Thoracic aorta (tissue), 2 donors: ENCODE measurements around the gene KIF16B. TPM values are rescaled to one million over a fixed set of nuclear protein-coding genes. Genes with fewer than 3 reads are reported as not detected.

ENCODE experiments used
- ATAC-seq: fragments of 150-250 bp; one replicate; pipeline ENCODE4 v1.8.0; 2017; ENCODE audit warnings: low read depth; ENCODE audit not compliant: insufficient number of reproducible peaks, low FRiP score
- DNase-seq: peaks from one replicate; pipeline ENCODE4 v3.0.0-alpha.2; 2020; ENCODE audit warnings: low spot score
- H3K27ac ChIP-seq, 2 donors: fragments of 200-600 bp; sonication (generic); 1 replicate in 1 of 2; 2 replicates in 1 of 2; pipeline ENCODE4 v1.5.1; 2016; ENCODE audit warnings: mild to moderate bottlenecking in 2 of 2, moderate library complexity in 2 of 2
- H3K27me3 ChIP-seq: fragments of 200-600 bp; sonication (generic); replicated peaks from 2 replicates; pipeline ENCODE4 v1.6.0; 2016; ENCODE audit warnings: mild to moderate bottlenecking; ENCODE audit not compliant: insufficient read depth
- H3K36me3 ChIP-seq: fragments of 200-600 bp; sonication (generic); one replicate; pipeline ENCODE4 v1.5.1; 2016
- H3K4me1 ChIP-seq, 2 donors: fragments of 200-600 bp; sonication (generic); 1 replicate in 1 of 2; 2 replicates in 1 of 2; pipeline versions ENCODE4 v1.5.1 to v1.6.0; 2016; ENCODE audit warnings: low read depth in 2 of 2, mild to moderate bottlenecking in 1 of 2; ENCODE audit not compliant: control insufficient read depth in 1 of 2
- H3K4me3 ChIP-seq: fragments of 200-600 bp; sonication (generic); 2 replicates; pipeline ENCODE4 v1.5.1; 2016; ENCODE audit warnings: mild to moderate bottlenecking
- H3K9me3 ChIP-seq: fragments of 200-600 bp; sonication (generic); 2 replicates; pipeline ENCODE4 v1.5.1; 2016
- CTCF ChIP-seq: fragments of 200-600 bp; sonication (generic); IDR thresholded peaks from one replicate; pipeline ENCODE4 v1.5.1; 2019; ENCODE audit warnings: antibody characterized with exemption
- total RNA-seq, 2 donors: library from RNA; depleted of rRNA; stranded (reverse); fragments of >200 nt; gene quantifications; one replicate each; pipeline versions ENCODE4 v1.1.0 to v1.2.3, GENCODE V29; 2016

The KIF16B gene
- total RNA-seq, 2 donors from 2014 or later: 16.5 to 21.3 TPM

- H3K27me3 ChIP-seq: no peaks in the 10 kb centered on the region
- TF ChIP-seq CTCF: no peak
- DNase-seq (no peak), ATAC-seq (no peak)
- H3K27ac ChIP-seq: no peak overlapping the region
- peaks cover 4% of the 10 kb centered on the region for H3K36me3 ChIP-seq
- H3K4me3 ChIP-seq: no peak overlapping the region
- no peaks in the 10 kb centered on the region for H3K9me3 ChIP-seq
- no peaks in the 10 kb centered on the region for H3K4me1 ChIP-seq
Observed at GRCh38 chr20:16390991-16391390, 182.3 kb downstream of the KIF16B start.

GRCh38 chr20:16388731-16389130 lies 184.5 kb downstream of the KIF16B start:
- no peak overlapping the region for H3K27ac ChIP-seq
- no peak for ATAC-seq
- no peaks in the 10 kb centered on the region for H3K4me1 ChIP-seq
- no peaks in the 10 kb centered on the region for H3K9me3 ChIP-seq
- H3K36me3 ChIP-seq: peaks cover 4% of the 10 kb centered on the region
- DNase-seq: no peak
- no peaks in the 10 kb centered on the region for H3K27me3 ChIP-seq
- no peak overlapping the region for H3K4me3 ChIP-seq
- no peak for TF ChIP-seq CTCF

- TF ChIP-seq CTCF: no peak
- no peaks in the 10 kb centered on the region for H3K9me3 ChIP-seq
- no peaks in the 10 kb centered on the region for H3K27me3 ChIP-seq
- peaks cover 4% of the 10 kb centered on the region for H3K36me3 ChIP-seq
- no peaks in the 10 kb centered on the region for H3K4me1 ChIP-seq
- DNase-seq: no peak
- H3K27ac ChIP-seq: no peak overlapping the region
- no peak overlapping the region for H3K4me3 ChIP-seq
- ATAC-seq: no peak
Observed at GRCh38 chr20:16387666-16388065, 185.6 kb downstream of the KIF16B start.

- ATAC-seq: no peak
- H3K27me3 ChIP-seq: no peaks in the 10 kb centered on the region
Observed at GRCh38 chr20:16385891-16386290, 187.4 kb downstream of the KIF16B start.

GRCh38 chr20:16385462-16385861 lies 187.8 kb downstream of the KIF16B start:
- ATAC-seq: no peak
- Histone ChIP-seq H3K9me3 (no peaks in the 10 kb centered on the region), H3K4me1 (no peaks in the 10 kb centered on the region), H3K36me3 (peaks cover 4% of the 10 kb centered on the region), H3K27me3 (no peaks in the 10 kb centered on the region), H3K4me3 (no peak overlapping the region), H3K27ac (no peak overlapping the region)
- no peak for DNase-seq
- no peak for TF ChIP-seq CTCF

More at GRCh38 chr20:16385891-16386290, 187.4 kb downstream of the KIF16B start:
- no peak overlapping the region for H3K4me3 ChIP-seq
- H3K27ac ChIP-seq: no peak overlapping the region
- no peaks in the 10 kb centered on the region for H3K4me1 ChIP-seq
- H3K36me3 ChIP-seq: peaks cover 4% of the 10 kb centered on the region
- DNase-seq: no peak
- no peaks in the 10 kb centered on the region for H3K9me3 ChIP-seq
- no peak for TF ChIP-seq CTCF
